ENCODE results near the gene TOMM22. TPM values are rescaled to one million over a fixed set of nuclear protein-coding genes. Genes with fewer than 3 reads are reported as not detected.

The TOMM22 gene
- total RNA-seq, 2 donors from 2014 or later, result 97.1 to 149 TPM

GRCh38 chr22:38733329-38733723 lies 51.6 kb downstream of the TOMM22 start:
- no peak overlapping the region for H3K9ac ChIP-seq (ENCODE audit: low read depth in 2 of 2, low read length in 2 of 2)
- TF ChIP-seq, protein P1, sequence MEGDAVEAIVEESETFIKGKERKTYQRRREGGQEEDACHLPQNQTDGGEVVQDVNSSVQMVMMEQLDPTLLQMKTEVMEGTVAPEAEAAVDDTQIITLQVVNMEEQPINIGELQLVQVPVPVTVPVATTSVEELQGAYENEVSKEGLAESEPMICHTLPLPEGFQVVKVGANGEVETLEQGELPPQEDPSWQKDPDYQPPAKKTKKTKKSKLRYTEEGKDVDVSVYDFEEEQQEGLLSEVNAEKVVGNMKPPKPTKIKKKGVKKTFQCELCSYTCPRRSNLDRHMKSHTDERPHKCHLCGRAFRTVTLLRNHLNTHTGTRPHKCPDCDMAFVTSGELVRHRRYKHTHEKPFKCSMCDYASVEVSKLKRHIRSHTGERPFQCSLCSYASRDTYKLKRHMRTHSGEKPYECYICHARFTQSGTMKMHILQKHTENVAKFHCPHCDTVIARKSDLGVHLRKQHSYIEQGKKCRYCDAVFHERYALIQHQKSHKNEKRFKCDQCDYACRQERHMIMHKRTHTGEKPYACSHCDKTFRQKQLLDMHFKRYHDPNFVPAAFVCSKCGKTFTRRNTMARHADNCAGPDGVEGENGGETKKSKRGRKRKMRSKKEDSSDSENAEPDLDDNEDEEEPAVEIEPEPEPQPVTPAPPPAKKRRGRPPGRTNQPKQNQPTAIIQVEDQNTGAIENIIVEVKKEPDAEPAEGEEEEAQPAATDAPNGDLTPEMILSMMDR (IDR thresholded peaks at IDR 0.05), result peak; percentile 77
- no peaks in the 10 kb centered on the region for H3K9me3 ChIP-seq
- no peak overlapping the region for H3K4me3 ChIP-seq
- H3K27me3 ChIP-seq, result no peaks in the 10 kb centered on the region
- H3K4me1 ChIP-seq, result no peaks in the 10 kb centered on the region
- peaks cover 26% of the 10 kb centered on the region for H3K36me3 ChIP-seq
- no peak overlapping the region for H3K27ac ChIP-seq
- peak; percentile 76 for DNase-seq
- intact Hi-C loops (cut with DNase I), result loop anchor here (2.0 kb wide), 1 partner anchor 33 kb away; no protein-coding TSS in a partner anchor

- Histone ChIP-seq H3K4me1 (no peaks in the 10 kb centered on the region), H3K9ac (ENCODE audit: low read depth in 2 of 2, low read length in 2 of 2) (no peak overlapping the region)
These were observed 52.1 kb downstream of the TOMM22 start for GRCh38 chr22:38733724-38734381.

GRCh38 chr22:38734421-38735100 lies 52.8 kb downstream of the TOMM22 start:
- DNase-seq, result no peak
- H3K9ac ChIP-seq (ENCODE audit: low read depth in 2 of 2, low read length in 2 of 2), result no peak overlapping the region
- no peak overlapping the region for H3K4me3 ChIP-seq
- TF ChIP-seq, protein P1 (IDR thresholded peaks at IDR 0.05), result no peak
- H3K4me1 ChIP-seq, result no peaks in the 10 kb centered on the region
- H3K27me3 ChIP-seq, result no peaks in the 10 kb centered on the region
- no peak overlapping the region for H3K27ac ChIP-seq
- H3K9me3 ChIP-seq, result no peaks in the 10 kb centered on the region
- peaks cover 34% of the 10 kb centered on the region for H3K36me3 ChIP-seq
- intact Hi-C loops (cut with DNase I), result no loop called here

More at GRCh38 chr22:38733724-38734381, 52.1 kb downstream of the TOMM22 start:
- intact Hi-C loops (cut with DNase I), result loop anchor here (2.0 kb wide), 1 partner anchor 33 kb away; no protein-coding TSS in a partner anchor
- Histone ChIP-seq H3K27ac (no peak overlapping the region), H3K36me3 (peaks cover 27% of the 10 kb centered on the region), H3K9me3 (no peaks in the 10 kb centered on the region), H3K4me3 (no peak overlapping the region), H3K27me3 (no peaks in the 10 kb centered on the region)
- DNase-seq, result no peak
- TF ChIP-seq, protein P1 (IDR thresholded peaks at IDR 0.05), result no peak

Other genes with a start within 250 kb of the TOMM22 start
- gene KCNJ4, start 226.8 kb upstream of the TOMM22 start, total RNA-seq, result not detected
- gene KDELR3, start 213.9 kb upstream of the TOMM22 start, total RNA-seq, result 10 to 100 TPM; 26.7 to 29.1 TPM
- gene DDX17, start 175.6 kb upstream of the TOMM22 start, total RNA-seq, result 100 to 1,000 TPM; 333 to 359 TPM
- gene DMC1, start 111.8 kb upstream of the TOMM22 start, total RNA-seq, result 1 to 10 TPM; 2.0 to 3.0 TPM
- gene FAM227A, start 25.6 kb upstream of the TOMM22 start, total RNA-seq, result 1 to 10 TPM in 1 of 2 donors, under 1 TPM in 1; 0.21 to 2.0 TPM
- 10 to 100 TPM; 27.4 to 38.1 TPM for gene CBY1, start 25.3 kb upstream of the TOMM22 start, total RNA-seq
- gene JOSD1, start 19.0 kb downstream of the TOMM22 start, total RNA-seq, result 100 to 1,000 TPM in 1 of 2 donors, 10 to 100 TPM in 1; 52.4 to 108 TPM
- gene GTPBP1, start 24.0 kb downstream of the TOMM22 start, total RNA-seq, result 10 to 100 TPM; 64.6 to 65.6 TPM
- 100 to 1,000 TPM; 106 to 123 TPM for gene SUN2, start 74.0 kb downstream of the TOMM22 start, total RNA-seq
- 10 to 100 TPM; 15.8 to 17.8 TPM for gene DNAL4, start 112.2 kb downstream of the TOMM22 start, total RNA-seq
- 1 to 10 TPM in 1 of 2 donors, under 1 TPM in 1; 0.82 to 2.0 TPM for gene NPTXR, start 162.1 kb downstream of the TOMM22 start, total RNA-seq
- gene CBX6, start 190.3 kb downstream of the TOMM22 start, total RNA-seq, result 10 to 100 TPM in 1 of 2 donors, 1 to 10 TPM in 1; 9.2 to 14.5 TPM